ENCODE measurements around the gene OR1K1. TPM values are rescaled to one million over a fixed set of nuclear protein-coding genes. Genes with fewer than 3 reads are reported as not detected.

OR1K1 gene
- total and polyA plus RNA-seq, 9 of the 15 experiments (the other 6 are each of a cell fraction or from before 2014, with no cell fraction given) = not detected

DNA sequence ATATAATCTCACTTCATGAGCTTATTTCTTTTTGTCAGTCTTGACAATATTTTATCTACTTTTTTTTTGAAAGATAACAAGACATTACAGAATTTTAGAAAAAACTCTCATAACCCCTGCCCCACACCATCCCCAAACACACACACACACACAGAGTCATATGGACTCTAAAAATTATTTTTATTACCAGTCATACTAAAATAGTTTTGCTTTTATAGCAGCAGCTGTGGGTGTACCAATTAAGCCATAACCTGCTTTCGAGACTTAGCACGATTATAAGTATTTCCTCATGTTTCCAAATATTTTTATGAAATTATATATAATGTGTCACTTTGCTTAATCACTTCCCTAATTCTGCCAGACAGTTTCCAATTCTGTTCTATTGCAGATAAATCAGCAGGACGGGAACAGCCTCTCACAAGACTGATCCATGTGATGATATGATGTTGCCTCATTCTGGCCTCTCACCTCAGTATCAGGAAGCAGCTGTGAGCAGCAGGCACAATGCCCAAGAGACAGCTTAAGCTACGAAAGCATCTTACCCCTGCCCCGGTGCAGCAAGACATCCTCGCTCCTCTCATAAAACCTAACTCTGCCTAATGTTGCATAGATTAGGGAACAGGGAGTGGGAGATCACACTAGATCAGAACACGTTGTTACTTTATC, 21.5 kb downstream of the OR1K1 start (continued):
- TF ChIP-seq, protein P1, sequence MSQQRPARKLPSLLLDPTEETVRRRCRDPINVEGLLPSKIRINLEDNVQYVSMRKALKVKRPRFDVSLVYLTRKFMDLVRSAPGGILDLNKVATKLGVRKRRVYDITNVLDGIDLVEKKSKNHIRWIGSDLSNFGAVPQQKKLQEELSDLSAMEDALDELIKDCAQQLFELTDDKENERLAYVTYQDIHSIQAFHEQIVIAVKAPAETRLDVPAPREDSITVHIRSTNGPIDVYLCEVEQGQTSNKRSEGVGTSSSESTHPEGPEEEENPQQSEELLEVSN (IDR thresholded peaks at IDR 0.05; ENCODE audit: borderline replicate concordance in 1 of 2, extremely low read depth in 1 of 2, insufficient read depth in 1 of 2, insufficient read length in 1 of 2, low read depth in 1 of 2, low read length in 1 of 2, poor library complexity in 1 of 2, severe bottlenecking in 1 of 2) = no peak
- TF ChIP-seq CC2D1A (IDR thresholded peaks at IDR 0.05) (no peak), NFE2L1 (tag; IDR thresholded peaks at IDR 0.05; ENCODE audit: borderline replicate concordance, low read depth) (no peak), TAF9B (IDR thresholded peaks at IDR 0.05; ENCODE audit: partially characterized antibody) (peak; percentile 79), CTBP1 (IDR thresholded peaks at IDR 0.05; ENCODE audit: borderline replicate concordance) (peak; percentile 70; the same call in 1 of the 2 replicates), JUND (IDR thresholded peaks at IDR 0.05; ENCODE audit: borderline replicate concordance, low read depth, low read length) (peak; percentile 74), JUND (tag; IDR thresholded peaks at IDR 0.05; ENCODE audit: borderline replicate concordance, low read depth, low read length) (peak; percentile 50; the same call in 1 of the 3 replicates), ZNF23 (CRISPR knock-in tag; IDR thresholded peaks at IDR 0.05) (no peak), MYBL2 (IDR thresholded peaks at IDR 0.05; ENCODE audit: low read depth) (no peak), MYBL2 (CRISPR knock-in tag; IDR thresholded peaks at IDR 0.05; ENCODE audit: borderline replicate concordance) (no peak)
- TF ChIP-seq, protein P2, sequence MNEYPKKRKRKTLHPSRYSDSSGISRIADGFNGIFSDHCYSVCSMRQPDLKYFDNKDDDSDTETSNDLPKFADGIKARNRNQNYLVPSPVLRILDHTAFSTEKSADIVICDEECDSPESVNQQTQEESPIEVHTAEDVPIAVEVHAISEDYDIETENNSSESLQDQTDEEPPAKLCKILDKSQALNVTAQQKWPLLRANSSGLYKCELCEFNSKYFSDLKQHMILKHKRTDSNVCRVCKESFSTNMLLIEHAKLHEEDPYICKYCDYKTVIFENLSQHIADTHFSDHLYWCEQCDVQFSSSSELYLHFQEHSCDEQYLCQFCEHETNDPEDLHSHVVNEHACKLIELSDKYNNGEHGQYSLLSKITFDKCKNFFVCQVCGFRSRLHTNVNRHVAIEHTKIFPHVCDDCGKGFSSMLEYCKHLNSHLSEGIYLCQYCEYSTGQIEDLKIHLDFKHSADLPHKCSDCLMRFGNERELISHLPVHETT (CRISPR knock-in tag; conservative IDR thresholded peaks at IDR 0.05 in 1 of 2, IDR thresholded peaks at IDR 0.05 in 1 of 2) = 0 out of 4 replicates have a peak, but pooled peaks of 1 of the 2 experiments have one; percentile 48
